Breast epithelium (tissue), 3 donors: ENCODE results near the gene AUH.

Experiments used
- POLR2A ChIP-seq: fragments of 450-650 bp; IDR thresholded peaks from one replicate; pipeline ENCODE4 v1.6.1; 2016; ENCODE audit warnings: antibody characterized with exemption, mild to moderate bottlenecking, moderate library complexity
- POLR2AphosphoS5 ChIP-seq, 3 donors: sonication (generic); formaldehyde crosslinking; IDR thresholded peaks; one replicate each; pipeline ENCODE4 v1.6.1; 2017; ENCODE audit warnings: antibody characterized with exemption in 3 of 3
- TF ChIP-seq, protein P1 (sequence below), 3 donors: fragments of 450-650 bp; IDR thresholded peaks; one replicate each; pipeline ENCODE4 v1.5.1; 2016 to 2017; ENCODE audit warnings: antibody characterized with exemption in 3 of 3, mild to moderate bottlenecking in 3 of 3, moderate library complexity in 3 of 3

DNA sequence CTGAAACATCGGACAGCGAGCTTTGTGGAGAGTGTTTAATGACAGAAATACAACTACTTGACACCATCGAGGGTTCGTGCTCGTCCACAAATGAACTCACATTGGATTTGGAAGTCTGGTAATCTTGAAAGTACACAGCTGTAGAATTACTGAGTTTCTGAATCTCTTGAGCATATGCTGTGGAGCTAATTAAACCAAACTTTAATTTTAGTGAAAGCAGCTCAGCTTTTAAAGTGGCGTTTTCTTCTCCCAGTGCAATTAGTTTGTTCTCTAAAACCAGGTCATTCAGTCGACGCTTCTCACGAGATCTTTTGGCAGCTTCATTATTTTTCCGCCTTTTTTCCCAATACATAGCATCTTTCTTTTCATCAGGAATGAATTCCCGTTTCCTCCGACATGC is 48.4 kb upstream of the AUH start:
- TF ChIP-seq, protein P1, sequence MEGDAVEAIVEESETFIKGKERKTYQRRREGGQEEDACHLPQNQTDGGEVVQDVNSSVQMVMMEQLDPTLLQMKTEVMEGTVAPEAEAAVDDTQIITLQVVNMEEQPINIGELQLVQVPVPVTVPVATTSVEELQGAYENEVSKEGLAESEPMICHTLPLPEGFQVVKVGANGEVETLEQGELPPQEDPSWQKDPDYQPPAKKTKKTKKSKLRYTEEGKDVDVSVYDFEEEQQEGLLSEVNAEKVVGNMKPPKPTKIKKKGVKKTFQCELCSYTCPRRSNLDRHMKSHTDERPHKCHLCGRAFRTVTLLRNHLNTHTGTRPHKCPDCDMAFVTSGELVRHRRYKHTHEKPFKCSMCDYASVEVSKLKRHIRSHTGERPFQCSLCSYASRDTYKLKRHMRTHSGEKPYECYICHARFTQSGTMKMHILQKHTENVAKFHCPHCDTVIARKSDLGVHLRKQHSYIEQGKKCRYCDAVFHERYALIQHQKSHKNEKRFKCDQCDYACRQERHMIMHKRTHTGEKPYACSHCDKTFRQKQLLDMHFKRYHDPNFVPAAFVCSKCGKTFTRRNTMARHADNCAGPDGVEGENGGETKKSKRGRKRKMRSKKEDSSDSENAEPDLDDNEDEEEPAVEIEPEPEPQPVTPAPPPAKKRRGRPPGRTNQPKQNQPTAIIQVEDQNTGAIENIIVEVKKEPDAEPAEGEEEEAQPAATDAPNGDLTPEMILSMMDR (IDR thresholded peaks at IDR 0.05): no peak
- TF ChIP-seq POLR2A: no peak
- TF ChIP-seq POLR2AphosphoS5 (IDR thresholded peaks at IDR 0.05): no peak
